PFSK-1 (cell line): Measurements from ENCODE around the gene NYNRIN.

Experiments used
- REST ChIP-seq, 2 experiments: IDR thresholded peaks; 2 replicates each; pipeline versions ENCODE4 v1.6.1 to v1.8.0; 2011 to 2012; ENCODE audit warnings: low read depth in 2 of 2, low read length in 2 of 2, control low read depth in 1 of 2, inconsistent platforms in 1 of 2, mild to moderate bottlenecking in 1 of 2, moderate library complexity in 1 of 2; ENCODE audit not compliant: insufficient read depth in 1 of 2
- TAF1 ChIP-seq: IDR thresholded peaks from 2 replicates; pipeline ENCODE4 v1.6.1; 2012; ENCODE audit warnings: low read length, control low read depth, borderline replicate concordance; ENCODE audit not compliant: insufficient read depth

- TF ChIP-seq TAF1, result no peak
- TF ChIP-seq REST (IDR thresholded peaks at IDR 0.05; ENCODE audit: insufficient read depth in 1 of 2, low read depth in 2 of 2, low read length in 2 of 2), result no peak
These were observed 40.5 kb downstream of the NYNRIN start for GRCh38 chr14:24439257-24439656.
